HG02938 (cell line): ENCODE data around the gene RABGAP1L.
"Not testable (repeated sequence)": the region's sequence is repeated elsewhere in the genome, so short reads cannot be mapped to it uniquely, and the experiment has no call there.

Experiments
- ATAC-seq: cut with Tn5 transposase; IDR thresholded peaks from one replicate; pipeline ENCODE4 v1.9.1; 2021; ENCODE audit warnings: mild to moderate bottlenecking, moderate library complexity; ENCODE audit not compliant: unreplicated experiment

RABGAP1L gene

DNA sequence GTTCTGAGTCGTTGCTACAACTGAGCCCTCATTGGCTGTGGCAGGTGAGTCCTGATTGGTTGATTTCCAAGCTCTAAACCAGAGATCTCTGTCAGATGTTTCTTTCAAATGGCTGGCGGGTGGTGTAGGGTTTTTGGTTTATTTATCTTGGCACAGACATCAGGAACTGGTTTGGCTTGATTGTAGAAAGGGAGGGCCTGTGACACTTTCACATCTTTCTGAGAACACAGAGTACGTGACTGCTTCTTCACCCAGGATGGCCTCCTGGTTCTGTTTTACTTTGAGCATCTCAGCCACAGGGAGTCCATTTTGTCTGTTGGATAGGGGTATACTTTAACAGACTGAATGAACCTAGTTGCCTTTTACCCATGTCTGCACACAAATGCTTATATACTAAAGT lies 199.0 kb downstream of the RABGAP1L start:
- ATAC-seq, result no peak

DNA sequence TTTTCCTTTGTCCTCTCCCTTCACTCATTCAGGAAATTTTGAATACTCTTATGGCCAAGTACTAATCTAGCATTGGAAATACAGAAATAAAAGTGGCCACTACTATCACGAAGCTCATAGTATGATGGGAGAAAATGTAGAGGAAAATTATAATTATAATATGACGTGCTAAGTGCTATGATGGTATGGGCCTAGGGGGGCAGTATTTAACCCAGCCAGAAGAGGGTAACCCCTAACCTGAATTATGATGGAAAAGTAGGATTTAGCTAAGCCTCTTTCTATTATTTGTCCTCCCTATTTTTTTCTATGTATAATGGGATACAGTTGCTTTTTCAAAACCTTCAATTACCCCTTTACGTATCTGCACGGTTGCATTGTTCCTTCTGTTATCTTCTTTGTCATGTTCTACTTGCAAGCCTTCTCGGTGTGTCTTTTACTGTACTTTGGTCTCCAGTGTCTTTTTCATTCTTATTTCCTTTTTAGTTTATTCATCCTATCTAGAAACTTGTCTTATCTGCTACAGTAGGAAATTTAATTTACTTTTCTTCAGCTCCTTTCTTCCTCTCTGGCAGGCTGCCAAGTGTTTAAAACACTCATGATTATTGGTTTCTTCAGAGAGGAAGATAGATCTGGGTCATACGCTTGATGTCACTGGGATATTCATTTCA lies 199.6 kb downstream of the RABGAP1L start:
- no peak for ATAC-seq

DNA sequence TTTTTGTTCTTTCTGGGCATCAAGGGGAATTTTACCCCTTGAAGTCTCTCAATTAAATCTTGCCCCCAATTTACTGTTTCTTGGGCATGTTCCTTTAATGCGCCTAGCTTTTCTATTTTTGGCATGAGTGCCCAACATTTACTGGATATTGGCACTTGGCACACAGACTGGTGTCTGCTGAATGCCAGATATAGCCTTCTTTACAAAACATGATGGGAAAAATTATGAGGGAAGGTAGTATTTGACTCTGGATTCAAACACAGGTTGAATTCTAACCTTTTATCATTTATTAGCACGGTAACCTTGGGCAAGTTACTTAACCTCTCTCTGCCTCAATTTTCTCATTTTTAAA lies 200.1 kb downstream of the RABGAP1L start:
- ATAC-seq, result no peak

DNA sequence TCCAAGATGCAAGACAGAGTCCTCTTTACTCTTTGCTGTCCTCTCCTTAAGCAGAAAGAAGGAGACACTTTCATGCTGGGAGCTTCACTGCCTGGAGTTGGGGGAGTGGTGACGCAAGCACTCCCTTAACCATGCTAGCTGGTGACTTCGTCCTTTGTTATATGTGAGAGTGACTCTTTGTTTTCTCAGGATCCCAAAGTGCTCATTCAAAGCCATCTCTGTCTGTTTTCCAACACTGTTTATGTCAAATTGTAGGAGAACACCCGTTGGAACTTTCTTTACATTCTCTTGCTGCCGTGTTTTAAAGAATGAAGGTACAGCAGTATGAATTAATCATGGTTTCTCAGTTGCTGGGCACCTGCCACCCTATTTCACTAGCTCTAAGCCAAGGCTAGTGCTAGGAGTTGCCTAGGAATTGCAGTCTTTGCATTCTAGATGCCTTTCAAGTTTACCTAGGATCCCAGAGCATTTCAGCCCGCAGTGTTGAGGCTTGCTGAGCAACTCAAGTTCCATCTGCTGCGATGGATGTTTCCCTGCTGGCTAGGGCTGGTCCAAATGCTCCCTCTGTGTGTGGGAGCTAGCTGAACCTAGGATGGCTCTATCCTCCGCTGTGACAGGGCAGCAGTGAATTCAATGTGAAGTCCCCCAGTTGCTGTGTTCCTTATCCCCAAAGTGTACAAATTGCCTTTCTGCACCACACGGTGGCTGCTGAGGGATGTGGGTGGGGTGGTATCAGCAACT lies 205.8 kb downstream of the RABGAP1L start:
- ATAC-seq, result no peak

DNA sequence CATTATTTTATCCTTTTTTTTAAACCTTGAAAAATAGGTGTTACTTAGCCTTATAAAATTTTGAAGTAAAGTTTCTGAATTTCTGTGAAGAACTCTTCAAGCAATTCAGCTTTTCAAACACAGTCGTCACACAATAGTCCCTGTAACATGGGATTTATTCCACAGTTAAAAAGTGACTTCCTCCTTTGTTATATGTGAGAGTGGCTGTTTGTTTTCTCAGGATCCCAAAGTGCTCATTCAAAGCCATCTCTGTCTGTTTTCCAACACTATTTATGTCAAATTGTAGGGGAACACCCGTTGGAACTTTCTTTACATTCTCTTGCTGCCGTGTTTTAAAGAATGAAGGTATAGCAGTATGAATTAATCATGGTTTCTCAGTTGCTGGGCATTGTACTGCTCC lies 207.6 kb downstream of the RABGAP1L start:
- no peak for ATAC-seq

DNA sequence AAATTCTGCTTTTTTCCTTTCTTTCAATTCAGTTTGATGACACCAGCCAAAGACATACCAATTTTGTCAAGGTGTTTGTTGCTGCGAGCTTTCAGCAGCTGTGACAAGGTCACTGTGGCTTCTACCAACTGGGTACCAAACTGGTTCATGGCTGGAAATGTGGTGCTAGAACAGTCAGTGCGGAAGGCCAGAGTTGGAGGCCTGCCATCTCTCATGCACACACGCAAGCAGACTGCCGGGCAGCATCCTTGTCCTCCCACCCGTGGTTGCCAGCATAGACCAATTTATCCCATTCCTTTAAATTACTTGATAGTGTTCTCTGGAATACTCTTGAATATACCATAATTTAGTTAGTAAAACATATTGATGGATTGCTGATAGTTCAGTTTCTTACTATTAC lies 208.6 kb downstream of the RABGAP1L start:
- ATAC-seq, result no peak

DNA sequence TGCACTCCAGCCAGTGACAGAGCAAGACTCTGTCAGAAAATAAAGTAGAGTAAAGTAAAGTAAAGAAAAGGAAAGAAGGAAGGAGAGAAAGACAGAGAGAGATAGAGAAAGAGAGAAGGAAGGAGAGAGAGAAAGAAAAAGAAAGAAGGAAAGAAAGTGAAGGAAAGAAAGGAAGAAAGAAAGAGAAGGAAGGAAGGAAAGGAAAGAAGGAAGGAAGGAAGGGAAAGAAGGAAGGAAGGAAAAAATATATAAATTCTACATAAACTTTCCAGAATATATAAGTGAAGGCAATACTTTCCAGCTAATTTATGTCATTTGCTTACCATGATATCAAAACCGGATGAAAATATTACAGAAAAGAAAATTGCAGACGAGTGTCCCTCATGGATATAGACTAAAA lies 216.7 kb downstream of the RABGAP1L start:
- no peak for ATAC-seq

DNA sequence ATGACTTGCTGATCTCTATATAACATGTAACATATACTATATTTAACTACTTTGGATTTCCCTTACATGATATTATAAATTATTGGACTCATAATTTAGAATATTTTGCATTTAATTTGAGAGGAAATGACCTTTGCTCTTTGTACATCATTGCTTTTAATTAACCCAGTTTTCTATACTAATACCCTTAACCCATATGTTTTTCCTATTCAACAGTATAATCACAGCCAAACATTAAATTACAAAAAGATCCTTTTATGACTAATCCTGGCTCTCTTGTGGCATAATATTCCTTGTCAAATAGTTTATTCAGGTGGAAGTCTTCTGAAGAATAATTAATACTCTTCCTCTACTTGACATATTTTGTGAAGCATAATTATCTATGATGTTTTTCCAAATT lies 232.4 kb downstream of the RABGAP1L start:
- no peak for ATAC-seq

DNA sequence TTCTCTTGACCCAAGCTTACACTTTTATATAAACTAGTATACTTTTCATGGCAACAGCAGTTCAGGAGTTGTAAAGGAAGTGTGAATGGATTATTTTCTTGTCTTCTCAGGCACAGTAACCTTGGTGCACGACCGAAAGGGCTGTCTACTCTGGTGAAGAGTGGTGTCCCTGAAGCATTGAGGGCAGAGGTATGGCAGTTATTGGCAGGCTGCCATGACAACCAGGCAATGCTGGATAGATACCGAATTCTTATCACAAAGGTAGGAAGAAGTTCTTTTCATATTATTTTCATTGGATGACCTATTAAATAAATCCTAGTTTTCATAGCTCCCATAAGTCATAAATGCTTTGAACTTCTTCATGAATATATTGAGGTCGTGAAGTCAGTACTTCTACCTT lies 234.6 kb downstream of the RABGAP1L start:
- ATAC-seq, result no peak

DNA sequence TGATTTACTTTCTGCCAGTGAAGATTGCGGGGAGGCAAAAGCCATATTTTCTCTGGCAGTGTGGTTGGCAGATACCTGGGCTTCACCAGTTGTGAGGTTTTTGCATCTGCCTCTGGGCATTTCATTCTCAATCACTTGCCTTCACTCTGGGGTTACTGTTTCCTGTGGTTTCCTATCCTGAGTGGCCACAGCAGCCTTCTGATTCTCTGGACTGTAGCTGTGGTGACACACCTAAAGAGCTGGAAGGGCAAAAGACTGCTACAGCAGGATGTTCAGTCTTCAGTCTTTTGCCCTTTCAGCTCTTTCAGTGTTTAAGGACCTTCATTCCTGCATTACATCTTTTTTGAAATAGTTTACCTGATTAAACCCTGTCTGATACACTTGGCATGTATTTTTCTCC lies 237.9 kb downstream of the RABGAP1L start:
- ATAC-seq, result no peak

DNA sequence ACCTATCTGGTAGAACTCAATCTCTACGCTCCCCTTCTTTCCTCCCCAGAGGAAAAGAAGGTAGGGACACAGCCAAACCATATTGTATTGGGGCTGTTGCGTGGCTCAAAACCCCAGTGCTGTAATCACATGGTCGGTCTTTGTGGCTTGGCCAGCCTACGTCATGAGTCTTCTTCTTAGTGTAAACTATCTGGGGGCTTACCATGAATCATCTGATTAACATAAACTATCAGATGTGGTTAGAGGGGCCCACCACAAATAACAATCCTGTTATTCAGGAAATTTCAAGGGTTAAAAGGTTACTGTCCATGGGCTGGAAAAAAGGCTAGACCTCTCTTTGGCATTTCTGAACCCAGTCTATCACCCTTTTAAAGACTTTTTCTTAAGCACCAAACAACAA lies 238.9 kb downstream of the RABGAP1L start:
- no peak for ATAC-seq

DNA sequence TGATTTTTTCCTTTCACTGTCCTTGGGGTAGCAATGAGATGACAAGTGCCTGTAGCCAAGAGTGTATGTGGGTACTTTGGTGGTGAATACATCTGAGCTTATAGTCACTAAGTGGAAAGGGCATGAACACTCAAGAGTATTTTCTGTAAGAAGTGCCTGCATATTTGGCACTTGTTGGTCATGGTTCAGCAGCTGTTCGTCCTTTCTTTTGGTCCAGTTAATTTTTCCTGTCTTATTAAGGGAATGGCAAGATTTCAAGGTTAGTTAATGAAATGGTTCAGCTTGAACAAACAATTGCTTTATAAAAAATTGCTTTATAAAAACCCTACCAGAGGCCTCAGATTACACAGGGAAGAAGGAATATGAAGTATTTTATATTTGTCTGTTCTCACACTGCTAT lies 239.9 kb downstream of the RABGAP1L start:
- ATAC-seq, result no peak

DNA sequence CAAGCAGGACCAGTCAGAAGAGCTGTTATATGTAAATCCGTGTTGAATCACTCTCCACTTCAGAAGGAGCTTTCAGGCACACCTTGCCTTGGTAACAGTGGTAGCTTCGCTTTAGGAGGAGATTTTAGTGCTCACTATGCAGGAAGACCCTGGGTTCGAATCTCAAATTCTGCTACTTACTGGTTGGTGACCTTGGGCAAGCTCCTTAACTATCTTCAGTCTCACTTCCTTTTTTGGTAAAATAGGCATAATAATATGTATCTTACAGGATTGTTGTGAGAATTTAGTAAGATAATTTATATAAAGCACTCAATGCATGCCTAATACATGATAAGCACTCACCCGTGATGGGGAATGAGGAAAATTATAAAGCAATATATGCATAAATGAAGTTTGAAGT lies 241.8 kb downstream of the RABGAP1L start:
- ATAC-seq, result no peak

DNA sequence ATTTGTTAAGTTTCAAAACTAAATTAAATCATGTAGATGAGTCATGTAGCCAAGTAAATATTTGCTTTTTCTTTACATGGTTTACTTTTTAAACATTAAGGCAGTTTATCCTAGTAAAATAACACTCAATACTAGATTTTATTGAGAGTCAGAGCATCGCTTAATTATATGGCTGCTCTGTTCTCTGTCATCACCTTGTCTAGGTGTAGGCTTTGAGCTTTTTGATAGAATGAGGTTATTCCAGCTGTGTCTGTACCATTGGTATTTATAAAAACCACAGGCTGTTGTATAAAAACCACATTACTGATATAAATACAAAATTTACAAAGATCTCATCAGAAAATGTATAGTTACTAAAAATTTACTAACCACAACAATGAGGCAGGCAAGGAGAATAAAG lies 245.9 kb downstream of the RABGAP1L start:
- no peak for ATAC-seq

DNA sequence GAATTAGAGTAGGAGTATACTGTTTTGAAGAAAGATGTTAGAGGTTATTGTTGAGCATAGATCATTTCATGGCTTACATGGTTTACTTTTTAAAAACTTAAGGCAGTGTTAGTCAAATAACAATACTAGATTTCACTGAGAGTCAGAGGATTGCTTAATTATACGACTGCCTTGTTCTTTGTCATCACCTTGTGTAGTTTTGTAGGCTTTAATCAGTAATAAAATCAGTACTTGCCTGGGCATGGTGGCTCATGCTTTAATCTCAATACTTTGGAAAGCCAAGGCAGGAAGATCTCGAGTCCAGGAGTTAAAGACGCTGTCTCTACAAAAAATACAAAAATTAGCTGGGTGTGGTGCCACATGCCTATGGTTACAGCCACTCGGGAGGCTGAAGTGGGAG lies 247.1 kb downstream of the RABGAP1L start:
- ATAC-seq, result no peak

DNA sequence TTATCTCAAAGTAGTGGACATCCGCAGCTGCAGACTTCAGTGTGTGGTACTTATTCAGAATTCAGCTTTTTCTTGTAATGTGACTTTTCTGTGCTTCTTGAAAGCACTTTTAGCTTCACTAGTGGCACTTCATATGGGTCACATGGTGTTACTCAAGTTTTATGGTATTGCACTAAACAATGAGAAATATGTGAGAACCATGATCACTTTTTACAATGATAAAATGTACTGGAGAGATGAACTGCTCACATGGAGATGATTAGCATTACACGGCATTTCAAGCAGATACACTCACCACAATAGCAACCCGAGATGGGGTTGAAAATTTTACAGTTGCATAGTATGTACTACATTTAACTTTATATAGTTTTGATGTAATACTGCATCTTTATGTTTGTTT lies 248.3 kb downstream of the RABGAP1L start:
- no peak for ATAC-seq

DNA sequence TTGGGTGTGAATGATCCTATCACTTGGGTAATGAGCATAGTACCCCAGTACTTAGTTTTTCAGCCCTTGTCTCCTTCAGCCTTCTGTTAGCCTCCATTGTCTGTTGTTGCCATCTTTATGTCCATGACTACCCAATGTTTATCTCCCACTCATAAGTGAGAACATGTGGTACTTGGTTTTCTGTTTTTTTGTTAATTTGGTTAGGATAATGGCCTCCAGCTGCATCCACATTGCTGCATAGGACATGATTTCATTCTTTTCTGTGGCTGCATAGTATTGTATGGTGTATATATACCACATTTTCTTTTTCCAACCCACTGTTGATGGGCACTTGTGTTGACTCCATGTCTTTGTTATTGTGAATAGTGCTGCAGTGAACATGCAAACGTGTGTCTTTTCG lies 248.8 kb downstream of the RABGAP1L start:
- ATAC-seq, result no peak

DNA sequence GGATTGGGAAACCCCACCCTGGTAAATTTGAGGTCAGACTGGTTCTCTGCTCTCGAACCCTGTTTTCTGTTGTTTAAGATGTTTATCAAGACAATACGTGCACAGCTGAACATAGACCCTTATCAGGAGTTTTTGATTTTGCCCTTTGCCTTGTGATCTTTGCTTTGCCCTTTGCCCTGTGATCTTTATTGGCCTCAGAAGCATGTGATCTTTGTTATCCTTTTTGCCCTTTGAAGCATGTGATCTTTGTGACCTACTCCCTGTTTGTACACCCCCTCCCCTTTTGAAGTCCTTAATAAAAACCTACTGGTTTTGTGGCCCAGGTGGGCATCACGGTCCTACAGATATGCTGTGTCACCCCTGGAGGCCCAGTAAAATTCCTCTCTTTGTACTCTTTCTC lies 250.5 kb downstream of the RABGAP1L start:
- not testable (repeated sequence) for ATAC-seq

DNA sequence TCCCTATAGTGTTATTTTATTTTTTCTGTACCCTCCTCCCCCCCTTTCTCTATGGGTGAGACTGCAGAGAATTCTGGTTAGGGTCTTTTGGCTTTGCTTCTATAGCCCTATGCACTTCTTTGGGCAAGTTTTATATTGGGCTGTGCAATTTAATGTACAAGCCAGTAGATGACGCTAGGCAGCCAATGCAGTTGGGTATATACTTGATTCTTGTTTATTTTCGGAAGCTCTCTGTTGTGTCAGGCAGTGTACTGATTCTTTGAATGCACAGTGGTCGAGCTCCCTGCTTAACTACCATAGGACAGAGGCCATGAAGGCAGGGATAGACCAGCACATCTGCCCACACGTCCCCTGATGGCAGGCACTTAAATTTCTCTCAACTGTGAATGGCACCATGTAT lies 254.3 kb downstream of the RABGAP1L start:
- ATAC-seq, result no peak

DNA sequence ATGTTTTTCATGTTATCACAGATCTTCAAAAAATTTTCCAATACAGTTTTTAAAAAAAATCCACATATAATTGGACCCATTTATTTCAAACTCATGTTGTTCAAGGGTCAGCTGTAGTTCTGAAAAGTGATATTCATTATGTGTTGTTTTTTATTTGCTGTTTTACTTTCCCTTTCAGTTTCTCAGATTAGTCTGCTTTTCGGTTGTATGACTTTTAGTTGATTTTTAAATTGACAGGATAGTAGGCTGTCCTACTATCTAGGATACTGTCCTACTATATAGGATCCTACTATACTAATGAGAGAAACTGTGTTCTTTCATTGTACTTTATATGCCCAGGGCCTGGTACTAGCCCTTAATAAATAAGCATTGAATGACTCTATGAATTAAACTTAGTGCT lies 254.9 kb downstream of the RABGAP1L start:
- ATAC-seq, result no peak

DNA sequence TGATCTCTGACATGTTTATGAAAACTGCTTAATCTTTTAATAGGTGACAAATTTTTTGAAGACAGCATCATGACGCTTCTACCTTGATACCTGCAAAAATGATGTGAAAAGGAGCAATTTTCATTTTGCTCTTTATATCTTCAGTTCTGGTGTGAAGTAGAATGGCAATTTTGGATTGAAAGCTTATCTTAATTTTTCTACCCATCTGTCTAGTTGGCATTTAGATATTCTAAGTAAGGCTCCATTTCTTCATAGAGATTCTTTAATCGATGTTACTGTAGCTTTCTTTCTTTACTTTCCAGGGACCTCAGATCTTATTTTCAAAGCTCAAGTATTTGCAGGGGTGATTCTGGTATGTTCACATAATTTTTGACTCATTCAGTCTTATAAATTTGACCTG lies 256.2 kb downstream of the RABGAP1L start:
- no peak for ATAC-seq

DNA sequence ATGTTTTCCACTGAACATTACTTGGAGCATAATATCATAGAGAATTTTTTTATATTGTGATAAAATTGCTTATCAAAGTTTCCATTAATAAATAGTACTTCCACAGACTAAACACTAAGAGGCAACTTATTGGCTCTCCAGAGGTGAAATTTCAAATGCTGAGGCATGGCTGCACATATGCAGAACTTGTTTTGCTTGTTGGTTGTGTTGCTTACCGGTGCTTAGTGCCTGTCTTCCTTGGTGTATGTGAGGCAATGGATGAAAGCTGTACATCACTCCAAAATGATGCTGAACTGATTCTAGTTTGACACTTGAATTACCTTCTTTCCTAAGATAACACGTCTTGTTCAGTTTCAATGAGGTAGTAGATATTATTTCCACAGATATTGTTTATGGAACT lies 258.6 kb downstream of the RABGAP1L start:
- ATAC-seq, result no peak

DNA sequence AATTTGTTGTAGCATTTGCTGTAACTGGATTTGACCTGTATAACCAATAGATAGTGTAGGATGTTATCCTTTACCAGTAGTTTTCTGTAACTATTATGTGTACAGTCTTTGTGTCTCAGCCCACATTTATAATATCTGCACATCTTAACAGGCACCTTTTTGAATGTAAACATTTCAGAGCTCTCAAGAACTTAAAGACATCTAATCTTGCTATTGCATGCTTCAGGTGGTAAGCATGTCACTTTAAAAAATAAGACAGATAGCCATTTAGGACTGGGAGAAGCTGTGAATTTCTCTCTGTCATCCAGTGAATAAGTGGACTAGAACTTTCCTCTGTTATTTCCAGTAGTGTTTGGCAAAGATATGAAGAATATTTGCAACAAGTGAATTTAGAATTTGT lies 265.8 kb downstream of the RABGAP1L start:
- no peak for ATAC-seq
